IMR-90 (cell line): ENCODE results near the gene CUX1. TPM values are rescaled to one million over a fixed set of nuclear protein-coding genes. Genes with fewer than 3 reads are reported as not detected.

Experiments used
- ATAC-seq: fragments of 200-7000 bp; cut with Tn5 transposase; 2 replicates; pipeline ENCODE4 v1.9.1; 2020; ENCODE audit warnings: low read depth, mild to moderate bottlenecking, moderate library complexity
- BruUV-seq: library from RNA; stranded (reverse); fragments of 400-500 nt; replicated peaks from 2 replicates; lab custom pipeline; 2021; lab: Mats Ljungman, UMichigan
- CTCF ChIA-PET: fragments of 300-600 bp; formaldehyde crosslinking; extraction: SDS; loops from one replicate; lab custom pipeline; 2021; ENCODE audit warnings: antibody characterized with exemption; lab: Yijun Ruan, JAX
- POLR2A ChIA-PET: fragments of 300-600 bp; sonication (Branson Sonifier 250); formaldehyde crosslinking; loops from one replicate; lab custom pipeline; 2022; ENCODE audit warnings: antibody characterized with exemption; ENCODE audit not compliant: unreplicated experiment; lab: Charles Lee
- DNase-seq: peaks from one replicate; pipeline ENCODE4 v3.0.0; 2013
- H2AFZ ChIP-seq: replicated peaks from 2 replicates; pipeline ENCODE3; 2013; ENCODE audit warnings: low read length, mild to moderate bottlenecking; ENCODE audit not compliant: poor library complexity
- H2AK5ac ChIP-seq: 2 replicates; pipeline ENCODE4 v1.6.1; 2013; ENCODE audit warnings: low read depth, low read length, inconsistent platforms
- H2AK9ac ChIP-seq: replicated peaks from 2 replicates; pipeline ENCODE3; 2013; ENCODE audit warnings: mild to moderate bottlenecking, low read depth, low read length, moderate library complexity; ENCODE audit not compliant: poor library complexity
- H2BK120ac ChIP-seq: 2 replicates; pipeline ENCODE4 v1.6.1; 2013; ENCODE audit warnings: low read depth, low read length, inconsistent platforms
- H2BK15ac ChIP-seq: 3 replicates; pipeline ENCODE4 v1.6.1; 2013; ENCODE audit warnings: low read depth, low read length, inconsistent platforms
- H2BK20ac ChIP-seq: 2 replicates; pipeline ENCODE4 v1.6.1; 2013; ENCODE audit warnings: low read depth, mild to moderate bottlenecking, inconsistent platforms, low read length, moderate library complexity
- H2BK5ac ChIP-seq: 2 replicates; pipeline ENCODE4 v1.6.1; 2013; ENCODE audit warnings: mild to moderate bottlenecking, low read depth, low read length, inconsistent platforms; ENCODE audit not compliant: poor library complexity, severe bottlenecking
- H3K14ac ChIP-seq: replicated peaks from 2 replicates; pipeline ENCODE4 v1.6.1; 2013; ENCODE audit warnings: low read depth, low read length, inconsistent platforms
- H3K18ac ChIP-seq: 2 replicates; pipeline ENCODE4 v1.6.1; 2013; ENCODE audit warnings: low read depth, low read length, control low read depth
- H3K23ac ChIP-seq: 2 replicates; pipeline ENCODE4 v1.6.1; 2013; ENCODE audit warnings: low read depth, low read length, inconsistent platforms
- H3K27ac ChIP-seq: 2 replicates; pipeline ENCODE4 v1.5.1; 2013; ENCODE audit warnings: mild to moderate bottlenecking, control low read depth, low read length; ENCODE audit not compliant: insufficient read depth
- H3K27me3 ChIP-seq: 2 replicates; pipeline ENCODE4 v1.6.1; 2013; ENCODE audit warnings: low read length; ENCODE audit not compliant: control insufficient read depth, insufficient read depth
- H3K36me3 ChIP-seq: 2 replicates; pipeline ENCODE4 v1.6.1; 2013; ENCODE audit warnings: low read length, mixed read lengths; ENCODE audit not compliant: control insufficient read depth, insufficient read depth
- H3K4ac ChIP-seq: 2 replicates; pipeline ENCODE4 v1.6.1; 2013; ENCODE audit warnings: low read depth, low read length, inconsistent platforms
- H3K4me1 ChIP-seq: 2 replicates; pipeline ENCODE4 v1.6.1; 2013; ENCODE audit warnings: low read length, mixed read lengths; ENCODE audit not compliant: control insufficient read depth, insufficient read depth
- H3K4me2 ChIP-seq: 2 replicates; pipeline ENCODE4 v1.6.1; 2013; ENCODE audit warnings: low read depth, mild to moderate bottlenecking, control low read depth, low read length, moderate library complexity
- H3K4me3 ChIP-seq: 2 replicates; pipeline ENCODE4 v1.5.1; 2013; ENCODE audit warnings: low read depth, mild to moderate bottlenecking, control low read depth, low read length, moderate library complexity; ENCODE audit not compliant: insufficient read depth
- H3K56ac ChIP-seq: 2 replicates; pipeline ENCODE4 v1.6.1; 2013; ENCODE audit warnings: low read length, inconsistent platforms; ENCODE audit not compliant: insufficient read depth; ENCODE audit errors: extremely low read depth
- H3K79me1 ChIP-seq, 2 experiments: 2 replicates each; pipeline ENCODE4 v1.6.1; 2013; ENCODE audit warnings: low read length in 2 of 2, inconsistent platforms in 1 of 2, low read depth in 1 of 2
- H3K9ac ChIP-seq: 2 replicates; pipeline ENCODE4 v1.6.1; 2013; ENCODE audit warnings: low read depth, low read length, control low read depth
- H3K9me1 ChIP-seq: 2 replicates; pipeline ENCODE4 v1.6.1; 2013; ENCODE audit warnings: low read length, inconsistent platforms; ENCODE audit not compliant: insufficient read depth
- H3K9me3 ChIP-seq: 2 replicates; pipeline ENCODE4 v1.6.1; 2013; ENCODE audit warnings: low read length; ENCODE audit not compliant: control insufficient read depth, insufficient read depth
- H4K20me1 ChIP-seq: 2 replicates; pipeline ENCODE4 v1.6.1; 2013; ENCODE audit warnings: low read length, inconsistent platforms; ENCODE audit not compliant: insufficient read depth
- H4K5ac ChIP-seq: 2 replicates; pipeline ENCODE4 v1.6.1; 2013; ENCODE audit warnings: mild to moderate bottlenecking, low read depth, low read length, control low read depth
- H4K8ac ChIP-seq, 2 experiments: 2 replicates each; pipeline ENCODE4 v1.6.1; 2013; ENCODE audit warnings: low read depth in 2 of 2, low read length in 2 of 2, control low read depth in 1 of 2, inconsistent platforms in 1 of 2
- H4K91ac ChIP-seq: 2 replicates; pipeline ENCODE4 v1.6.1; 2013; ENCODE audit warnings: low read depth, low read length, inconsistent platforms; ENCODE audit not compliant: insufficient read depth
- CEBPB ChIP-seq: IDR thresholded peaks from 2 replicates; pipeline ENCODE4 v1.6.1; 2012; ENCODE audit warnings: low read depth, low read length, improper control_type of control experiment
- FOS ChIP-seq: fragments of 150-350 bp; IDR thresholded peaks from 2 replicates; pipeline ENCODE4 v1.6.1; 2016; ENCODE audit warnings: low read depth, low read length
- MAFK ChIP-seq: IDR thresholded peaks from 2 replicates; pipeline ENCODE4 v1.6.1; 2012; ENCODE audit warnings: low read depth, low read length, improper control_type of control experiment
- MAZ ChIP-seq: IDR thresholded peaks from 2 replicates; pipeline ENCODE4 v1.6.1; 2012; ENCODE audit warnings: low read depth, mild to moderate bottlenecking, low read length, improper control_type of control experiment, moderate library complexity, borderline replicate concordance
- NFE2L2 ChIP-seq: fragments of 150-350 bp; IDR thresholded peaks from 2 replicates; pipeline ENCODE4 v1.6.1; 2016; ENCODE audit warnings: low read depth, mild to moderate bottlenecking, low read length
- POLR2A ChIP-seq: IDR thresholded peaks from 2 replicates; pipeline ENCODE4 v1.6.1; 2012; ENCODE audit warnings: mild to moderate bottlenecking, low read depth, low read length
- RAD21 ChIP-seq: IDR thresholded peaks from 2 replicates; pipeline ENCODE4 v1.6.1; 2012; ENCODE audit warnings: low read length, improper control_type of control experiment
- WGBS, 2 experiments: methylation state at CpG; one replicate each; pipeline versions ENCODE4 v1.1.5 to v1.1.7; 2013; ENCODE audit warnings: missing lambda C conversion rate in 2 of 2; ENCODE audit not compliant: insufficient read length in 1 of 2; ENCODE audit errors: extremely low coverage in 2 of 2; 5-methylcytosine and 5-hydroxymethylcytosine counted together
- dilution Hi-C: fragments of 300-500 bp; cut with HindIII; formaldehyde crosslinking; loops from one replicate; pipeline ENCODE4 v1.14.3; 2018; ENCODE audit warnings: low sequenced_read_pairs; ENCODE audit not compliant: unreplicated experiment
- in situ Hi-C: fragments of 300-500 bp; cut with MboI; formaldehyde crosslinking; loops from 3 replicates; pipeline ENCODE4 v1.14.3; 2019; ENCODE audit warnings: low sequenced_read_pairs, inconsistent platforms, mixed read lengths
- intact Hi-C: fragments of 100-400 bp; cut with micrococcal nuclease; formaldehyde crosslinking; loops from 2 replicates; pipeline ENCODE4 v1.10.0; 2022
- polyA plus RNA-seq, 3 experiments: library from polyadenylated mRNA; depleted of rRNA; stranded (reverse); fragments of >200 nt; gene quantifications; 2 replicates each; pipeline ENCODE4 v1.2.3, GENCODE V29; 2012; ENCODE audit warnings: low replicate concordance in 1 of 3
- total RNA-seq: library from RNA; depleted of rRNA; stranded (reverse); fragments of >200 nt; gene quantifications from 2 replicates; pipeline ENCODE4 v1.2.3, GENCODE V29; 2012

CUX1 gene
- total and polyA plus RNA-seq, 2 of the 4 experiments (the other 2 are of a cell fraction): 19.7 to 46.4 TPM

GRCh38 chr7:101957744-101958525, 140.5 kb downstream of the CUX1 start:
- Histone ChIP-seq H2BK120ac (no peak overlapping the region), H3K27ac (no peak overlapping the region), H3K18ac (no peak overlapping the region), H3K4ac (no peak overlapping the region), H3K23ac (no peak overlapping the region), H3K4me1 (peaks cover 17% of the 10 kb centered on the region), H3K56ac (no peak overlapping the region), H4K91ac (no peak overlapping the region), H2AK5ac (peak overlapping the region; percentile 27; the same call in 1 of the 2 replicates), H4K20me1 (peaks cover 10% of the 10 kb centered on the region), H2BK5ac (no peak overlapping the region), H3K9me1 (peaks cover 17% of the 10 kb centered on the region), H2AFZ (no peak overlapping the region), H3K14ac (no peak overlapping the region), H3K9me3 (no peaks in the 10 kb centered on the region), H3K36me3 (no peaks in the 10 kb centered on the region), H3K4me3 (no peak overlapping the region), H3K27me3 (no peaks in the 10 kb centered on the region), H4K5ac (no peak overlapping the region), H3K79me1 (peaks cover 52 to 82% of the 10 kb centered on the region in 2 experiments), H3K9ac (no peak overlapping the region), H4K8ac (no peak overlapping the region), H3K4me2 (no peak overlapping the region), H2BK20ac (no peak overlapping the region), H2AK9ac (no peak overlapping the region), H2BK15ac (no peak overlapping the region)
- ChIA-PET POLR2A (no interaction called here), CTCF (no interaction called here)
- DNase-seq (no peak), ATAC-seq (no peak)
- TF ChIP-seq CEBPB: no peak
- no peak for TF ChIP-seq NFE2L2
- TF ChIP-seq POLR2A: no peak
- no peak for TF ChIP-seq FOS
- no peak for TF ChIP-seq MAFK
- no peak for TF ChIP-seq MAZ
- no peak for TF ChIP-seq RAD21
- in situ Hi-C loops: no loop called here
- WGBS, 2 experiments: 88% methylated on average over 1 of the region's 12 CpGs; no CpG with 5 or more reads in 1 of the 2 experiments
- dilution Hi-C loops: no loop called here
- no TSS peak for BruUV-seq
- intact Hi-C loops: loop anchor here (10.0 kb wide), 1 partner anchor 273 kb away; no protein-coding TSS in a partner anchor
